ENCODE measurements around the gene ZC3H12A. TPM values are rescaled to one million over a fixed set of nuclear protein-coding genes. Genes with fewer than 3 reads are reported as not detected.
"Not testable (repeated sequence)": the region's sequence is repeated elsewhere in the genome, so short reads cannot be mapped to it uniquely, and the experiment has no call there.

Gene ZC3H12A
- total and polyA plus RNA-seq, 2 of the 4 experiments (the other 2 are of a cell fraction): 3.8 to 14.2 TPM

DNA sequence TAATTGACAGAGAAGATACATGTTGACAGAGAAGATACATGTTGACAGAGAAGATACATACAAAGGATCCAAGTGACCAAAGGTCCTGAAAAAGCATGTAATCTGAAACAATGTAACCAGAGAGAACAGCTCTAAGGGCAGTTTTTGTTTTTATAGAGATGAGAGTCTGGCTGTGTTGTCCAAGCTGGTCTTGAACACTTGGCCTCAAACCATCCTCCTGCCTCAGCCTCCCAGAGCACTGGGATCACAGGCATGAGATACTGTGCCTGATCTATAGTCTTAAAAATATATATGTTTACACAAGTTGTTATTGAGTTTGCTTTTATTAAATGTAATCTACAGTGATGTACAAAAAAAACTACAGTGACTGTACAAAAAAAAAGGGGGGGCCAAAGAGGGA lies 27.7 kb downstream of the ZC3H12A start:
- Histone ChIP-seq H3K18ac (ENCODE audit: low read depth, low read length) (no peak overlapping the region), H3K4ac (ENCODE audit: low read depth, low read length) (no peak overlapping the region), H3K9ac (ENCODE audit: low read depth, low read length) (no peak overlapping the region), H3K4me2 (ENCODE audit: low read depth, low read length) (no peak overlapping the region), H3K27ac (ENCODE audit: insufficient read depth, low read length) (no peak overlapping the region), H3K23ac (ENCODE audit: low read depth, low read length) (no peak overlapping the region), H4K8ac (ENCODE audit: low read depth in 2 of 2, low read length in 2 of 2) (no peak overlapping the region), H3K56ac (ENCODE audit: extremely low read depth, insufficient read depth, low read length) (no peak overlapping the region), H2AFZ (replicated peaks; ENCODE audit: low read length, poor library complexity) (no peak overlapping the region), H3K14ac (replicated peaks; ENCODE audit: low read depth, low read length) (no peak overlapping the region), H3K9me1 (ENCODE audit: insufficient read depth, low read length) (no peaks in the 10 kb centered on the region; the same call in 1 of the 2 replicates), H3K36me3 (ENCODE audit: control insufficient read depth, insufficient read depth, low read length) (peaks cover 37% of the 10 kb centered on the region), H2BK20ac (ENCODE audit: low read depth, low read length) (no peak overlapping the region), H4K20me1 (ENCODE audit: insufficient read depth, low read length) (0 out of 2 replicates have a peak, but pooled peaks cover 4% of the 10 kb centered on the region), H3K27me3 (ENCODE audit: control insufficient read depth, insufficient read depth, low read length) (no peaks in the 10 kb centered on the region), H2BK15ac (ENCODE audit: low read depth, low read length) (no peak overlapping the region), H4K5ac (ENCODE audit: low read depth, low read length) (no peak overlapping the region), H3K4me1 (ENCODE audit: control insufficient read depth, insufficient read depth, low read length) (no peaks in the 10 kb centered on the region), H2AK9ac (replicated peaks; ENCODE audit: low read depth, low read length, poor library complexity) (no peak overlapping the region), H3K9me3 (ENCODE audit: control insufficient read depth, insufficient read depth, low read length) (no peaks in the 10 kb centered on the region), H2AK5ac (ENCODE audit: low read depth, low read length) (no peak overlapping the region), H4K91ac (ENCODE audit: insufficient read depth, low read depth, low read length) (no peak overlapping the region), H2BK120ac (ENCODE audit: low read depth, low read length) (no peak overlapping the region), H3K4me3 (ENCODE audit: insufficient read depth, low read depth, low read length) (no peak overlapping the region), H3K79me1 (ENCODE audit: low read depth in 1 of 2, low read length in 2 of 2) (peaks cover 19 to 37% of the 10 kb centered on the region in 2 experiments), H2BK5ac (ENCODE audit: low read depth, low read length, poor library complexity, severe bottlenecking) (no peak overlapping the region)
- no peak for TF ChIP-seq MXI1 (IDR thresholded peaks at IDR 0.05; ENCODE audit: borderline replicate concordance, low read depth, low read length)
- TF ChIP-seq POLR2A (IDR thresholded peaks at IDR 0.05; ENCODE audit: low read depth, low read length): no peak
- no peak for TF ChIP-seq CEBPB (IDR thresholded peaks at IDR 0.05; ENCODE audit: low read depth, low read length)
- TF ChIP-seq RFX5 (IDR thresholded peaks at IDR 0.05; ENCODE audit: low read depth, low read length): no peak
- no peak for TF ChIP-seq NFE2L2 (IDR thresholded peaks at IDR 0.05; ENCODE audit: low read depth, low read length)
- no peak for TF ChIP-seq CHD1 (IDR thresholded peaks at IDR 0.05; ENCODE audit: low read depth, low read length)
- in situ Hi-C loops (cut with MboI; ENCODE audit: low sequenced_read_pairs) (no loop called here), dilution Hi-C loops (cut with HindIII; ENCODE audit: low sequenced_read_pairs, unreplicated experiment) (no loop called here), intact Hi-C loops (cut with micrococcal nuclease) (no loop called here)
- no peak for ATAC-seq (ENCODE audit: low read depth)
- POLR2A ChIA-PET (ENCODE audit: unreplicated experiment): no interaction called here
- CTCF ChIA-PET: interaction anchor here (0.6 to 0.8 kb wide), 2 partner anchors 23 to 1000 kb away, joined by 4 to 5 read pairs; no protein-coding TSS in a partner anchor
- no peak for DNase-seq
- BruUV-seq (replicated peaks): no TSS peak

GRCh38 chr1:37502791-37503190 lies 28.4 kb downstream of the ZC3H12A start:
- DNase-seq; H4K5ac ChIP-seq (ENCODE audit: low read depth, low read length); H3K14ac ChIP-seq (replicated peaks; ENCODE audit: low read depth, low read length); H3K4ac ChIP-seq (ENCODE audit: low read depth, low read length); dilution Hi-C loops (cut with HindIII; ENCODE audit: low sequenced_read_pairs, unreplicated experiment); H2AK9ac ChIP-seq (replicated peaks; ENCODE audit: low read depth, low read length, poor library complexity); H3K27me3 ChIP-seq (ENCODE audit: control insufficient read depth, insufficient read depth, low read length); H3K9ac ChIP-seq (ENCODE audit: low read depth, low read length); H3K56ac ChIP-seq (ENCODE audit: extremely low read depth, insufficient read depth, low read length); H3K4me2 ChIP-seq (ENCODE audit: low read depth, low read length); H4K20me1 ChIP-seq (ENCODE audit: insufficient read depth, low read length); H2BK15ac ChIP-seq (ENCODE audit: low read depth, low read length); H2AFZ ChIP-seq (replicated peaks; ENCODE audit: low read length, poor library complexity); BruUV-seq (replicated peaks); H2AK5ac ChIP-seq (ENCODE audit: low read depth, low read length); H3K23ac ChIP-seq (ENCODE audit: low read depth, low read length); H4K91ac ChIP-seq (ENCODE audit: insufficient read depth, low read depth, low read length); H3K27ac ChIP-seq (ENCODE audit: insufficient read depth, low read length); H3K4me3 ChIP-seq (ENCODE audit: insufficient read depth, low read depth, low read length); ATAC-seq (ENCODE audit: low read depth); intact Hi-C loops (cut with micrococcal nuclease); H3K9me1 ChIP-seq (ENCODE audit: insufficient read depth, low read length); H2BK120ac ChIP-seq (ENCODE audit: low read depth, low read length); H4K8ac ChIP-seq (ENCODE audit: low read depth in 2 of 2, low read length in 2 of 2); in situ Hi-C loops (cut with MboI; ENCODE audit: low sequenced_read_pairs); H2BK20ac ChIP-seq (ENCODE audit: low read depth, low read length); H3K9me3 ChIP-seq (ENCODE audit: control insufficient read depth, insufficient read depth, low read length); H2BK5ac ChIP-seq (ENCODE audit: low read depth, low read length, poor library complexity, severe bottlenecking); H3K18ac ChIP-seq (ENCODE audit: low read depth, low read length); H3K4me1 ChIP-seq (ENCODE audit: control insufficient read depth, insufficient read depth, low read length): not testable (repeated sequence)
- CTCF ChIA-PET: interaction anchor here (0.6 to 0.8 kb wide), 2 partner anchors 17 to 24 kb away, joined by 3 to 5 read pairs; no protein-coding TSS in a partner anchor
- no CpG with 5 or more reads among the region's 2 CpGs for WGBS, 2 experiments (ENCODE audit: extremely low coverage in 2 of 2, insufficient read length in 1 of 2)
- POLR2A ChIA-PET (ENCODE audit: unreplicated experiment): interaction anchor here (0.6 kb wide), 1 partner anchor 9 kb away, joined by 14 read pairs; no protein-coding TSS in a partner anchor
- H3K36me3 ChIP-seq (ENCODE audit: control insufficient read depth, insufficient read depth, low read length): peaks cover 35% of the 10 kb centered on the region
- peaks cover 15 to 34% of the 10 kb centered on the region in 2 experiments for H3K79me1 ChIP-seq (ENCODE audit: low read depth in 1 of 2, low read length in 2 of 2)

All from IMR-90 (cell line).